HepG2 (cell line): ENCODE data around the gene SLC5A3. TPM values are rescaled to one million over a fixed set of nuclear protein-coding genes. Genes with fewer than 3 reads are reported as not detected.

ENCODE experiments used
- ATAC-seq: fragments of 200-7000 bp; cut with Tn5 transposase; 3 replicates; pipeline ENCODE4 v1.9.1; 2020; ENCODE audit warnings: mild to moderate bottlenecking, moderate library complexity
- BruUV-seq: library from RNA; stranded (reverse); fragments of 400-500 nt; replicated peaks from 2 replicates; lab custom pipeline; 2021; lab: Mats Ljungman, UMichigan
- CTCF ChIA-PET: fragments of 300-600 bp; formaldehyde crosslinking; extraction: SDS; loops from one replicate; lab custom pipeline; 2021; ENCODE audit warnings: low total read pairs, inconsistent platforms, low intra/inter-chr PET ratio; lab: Yijun Ruan, JAX
- POLR2A ChIA-PET: fragments of 350-600 bp; sonication (Branson Sonifier 250); formaldehyde crosslinking; loops from one replicate; lab custom pipeline; 2020; ENCODE audit warnings: antibody characterized with exemption, inconsistent platforms; lab: Yijun Ruan, JAX
- DNase-seq: peaks from one replicate; pipeline ENCODE4 v3.0.0-alpha.2; 2015; ENCODE audit warnings: low spot score
- FAIRE-seq: peaks from 3 replicates; lab custom pipeline; 2011; peaks lifted over from hg19 to GRCh38; lab: Jason Lieb, UNC
- H2AFZ ChIP-seq: one replicate; pipeline ENCODE4 v1.6.1; 2011; ENCODE audit warnings: low read length, inconsistent platforms
- H3K27ac ChIP-seq: fragments of 300-600 bp; 3 replicates; pipeline ENCODE4 v1.8.0; 2011; ENCODE audit warnings: mixed run types, mild to moderate bottlenecking, mixed read lengths, low read length, inconsistent platforms; ENCODE audit not compliant: insufficient read depth; ENCODE audit errors: extremely low read length
- H3K27me3 ChIP-seq, 2 experiments: fragments of 200-600 bp in 1 of 2; 2 replicates in 1 of 2; 3 replicates in 1 of 2; pipeline versions ENCODE4 v1.6.0 to v1.8.0; 2011; ENCODE audit warnings: low read length in 2 of 2, mild to moderate bottlenecking in 2 of 2, moderate library complexity in 2 of 2, inconsistent platforms in 1 of 2; ENCODE audit not compliant: insufficient read depth in 2 of 2, control insufficient read depth in 1 of 2
- H3K36me3 ChIP-seq, 2 experiments: fragments of 200-600 bp in 1 of 2; replicated peaks in 1 of 2; 2 replicates in 1 of 2; 3 replicates in 1 of 2; pipeline versions ENCODE4 v1.5.1 to v1.8.0; 2011; ENCODE audit warnings: low read length in 2 of 2, inconsistent platforms in 1 of 2; ENCODE audit not compliant: insufficient read depth in 2 of 2, control insufficient read depth in 1 of 2
- H3K4me1 ChIP-seq: 2 replicates; pipeline ENCODE4 v1.5.1; 2012; ENCODE audit warnings: low read length, inconsistent platforms; ENCODE audit not compliant: insufficient read depth
- H3K4me2 ChIP-seq: 2 replicates; pipeline ENCODE4 v1.6.0; 2011; ENCODE audit warnings: low read depth, low read length, inconsistent platforms
- H3K4me3 ChIP-seq, 3 experiments: fragments of 200-600 bp in 1 of 3; sonication (generic), shearing (Covaris generic) in 1 of 3; replicated peaks in 1 of 3; 2 replicates each; pipeline ENCODE4 v1.5.1; 2011 to 2016; ENCODE audit warnings: low read length in 3 of 3, inconsistent platforms in 2 of 3, low read depth in 2 of 3, mild to moderate bottlenecking in 2 of 3, control low read depth in 1 of 3, mixed read lengths in 1 of 3; ENCODE audit not compliant: insufficient read depth in 1 of 3
- H3K79me2 ChIP-seq: one replicate; pipeline ENCODE4 v1.6.1; 2011; ENCODE audit warnings: low read length, inconsistent platforms; ENCODE audit not compliant: insufficient read depth
- H3K9ac ChIP-seq: 2 replicates; pipeline ENCODE4 v1.6.0; 2011; ENCODE audit warnings: mild to moderate bottlenecking, low read depth, low read length, inconsistent platforms; ENCODE audit not compliant: insufficient read depth
- H3K9me3 ChIP-seq: 2 replicates; pipeline ENCODE4 v1.5.1; 2012; ENCODE audit warnings: mild to moderate bottlenecking, low read length
- H4K20me1 ChIP-seq: 2 replicates; pipeline ENCODE4 v1.6.0; 2011; ENCODE audit warnings: inconsistent platforms, mild to moderate bottlenecking, low read length, moderate library complexity; ENCODE audit not compliant: insufficient read depth
- AKAP8 ChIP-seq: sonication (generic); formaldehyde crosslinking; IDR thresholded peaks from 2 replicates; pipeline ENCODE4 v1.5.1; 2020; ENCODE audit warnings: mild to moderate bottlenecking, missing genetic modification reagents
- HNRNPUL1 ChIP-seq: fragments of 200-400 bp; formaldehyde crosslinking; IDR thresholded peaks from 2 replicates; pipeline ENCODE4 v1.6.1; 2017; ENCODE audit warnings: low read depth, mild to moderate bottlenecking, low read length, moderate library complexity
- MYC ChIP-seq: sonication (generic); formaldehyde crosslinking; IDR thresholded peaks from 2 replicates; pipeline ENCODE4 v1.9.0; 2021; ENCODE audit warnings: missing genetic modification reagents, borderline replicate concordance
- YY1 ChIP-seq: IDR thresholded peaks from 2 replicates; pipeline ENCODE4 v1.6.1; 2011; ENCODE audit warnings: low read length, low read depth, moderate library complexity, mild to moderate bottlenecking; ENCODE audit not compliant: insufficient read depth, insufficient replicate concordance
- ZNF703 ChIP-seq: sonication (generic); formaldehyde crosslinking; IDR thresholded peaks from 2 replicates; pipeline ENCODE4 v1.5.1; 2020; ENCODE audit warnings: missing genetic modification reagents, mild to moderate bottlenecking, moderate library complexity, borderline replicate concordance
- WGBS: methylation state at CpG from one replicate; pipeline ENCODE4 v1.1.6; 2017; ENCODE audit warnings: low lambda C conversion rate; 5-methylcytosine and 5-hydroxymethylcytosine counted together
- in situ Hi-C: cut with HindIII; loops from 2 replicates; pipeline ENCODE4 v1.10.0; 2017; ENCODE audit warnings: low pct_unique_long_range_greater_than_20kb; ENCODE audit not compliant: extremely low pct_ligation_motif_present
- intact Hi-C: fragments of 100-400 bp; cut with micrococcal nuclease; formaldehyde crosslinking; loops from one replicate; pipeline ENCODE4 v1.10.0; 2022; ENCODE audit not compliant: unreplicated experiment
- polyA plus RNA-seq, 8 experiments: library from polyadenylated mRNA; depleted of rRNA in 3 of 8; stranded (reverse) in 7 of 8; unstranded in 1 of 8; fragments of >200 nt; fragmentation: Illumina TruSeq in 4 of 8; extraction: Trizol in 4 of 8; gene quantifications; 2 replicates each; pipeline versions ENCODE4 v1.2.1 to v1.2.3, GENCODE V29; 2011 to 2016; ENCODE audit warnings: low read depth in 4 of 8, missing spikeins in 1 of 8, mixed read lengths in 1 of 8; ENCODE audit not compliant: insufficient read depth in 1 of 8
- total RNA-seq, 5 experiments: library from RNA; depleted of rRNA; stranded (reverse); fragments of >200 nt; fragmentation: Illumina TruSeq; extraction: Trizol; gene quantifications; 2 replicates each; pipeline ENCODE4 v1.2.3, GENCODE V29; 2016; ENCODE audit warnings: low read depth in 1 of 5
- TF ChIP-seq, protein P1 (sequence below): sonication (generic); formaldehyde crosslinking; conservative IDR thresholded peaks from 2 replicates; pipeline ENCODE4 v1.4.0; 2020; ENCODE audit warnings: mild to moderate bottlenecking, missing genetic modification reagents, moderate library complexity
- TF ChIP-seq, protein P2 (sequence below): sonication (generic); formaldehyde crosslinking; IDR thresholded peaks from 2 replicates; pipeline ENCODE4 v1.5.0; 2020; ENCODE audit warnings: missing genetic modification reagents
- TF ChIP-seq, protein P3 (sequence below): sonication (generic); formaldehyde crosslinking; IDR thresholded peaks from 2 replicates; pipeline ENCODE4 v1.5.0; 2020; ENCODE audit warnings: mild to moderate bottlenecking, missing genetic modification reagents, borderline replicate concordance

SLC5A3 gene
- total and polyA plus RNA-seq, 2 of the 13 experiments (the other 11 are each of a cell fraction or from before 2014, with no cell fraction given), result 5.6 to 11.2 TPM

DNA sequence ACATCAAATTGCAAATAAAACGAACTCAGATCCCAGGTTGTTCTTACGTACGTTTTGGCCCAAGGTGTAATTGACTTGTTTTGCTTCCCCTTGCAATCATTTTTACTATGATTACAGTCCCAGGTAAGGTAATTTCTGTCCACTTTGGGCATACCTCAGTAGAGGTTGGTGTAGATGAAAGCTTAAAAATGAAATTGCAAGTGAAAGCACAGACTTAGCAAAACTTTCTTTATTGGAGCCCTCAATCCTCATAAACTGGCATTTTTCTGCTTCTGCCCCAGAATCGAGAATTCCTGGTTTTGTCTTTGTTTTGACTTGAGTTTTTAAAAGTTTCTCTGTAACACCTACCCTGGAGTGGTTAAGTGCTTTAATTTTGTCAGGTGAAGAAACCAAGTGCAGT is 9.4 kb downstream of the SLC5A3 start:
- H3K4me1 ChIP-seq, result peaks cover 23% of the 10 kb centered on the region
- FAIRE-seq, result no peak
- no peaks in the 10 kb centered on the region for H4K20me1 ChIP-seq

More for the DNA sequence above, 9.4 kb downstream of the SLC5A3 start:
- no peaks in the 10 kb centered on the region for H3K9me3 ChIP-seq
- H3K27ac ChIP-seq, result no peak overlapping the region
- ATAC-seq, result no peak
- no peak overlapping the region for H3K4me3 ChIP-seq
- intact Hi-C loops, result no loop called here
- POLR2A ChIA-PET, result no interaction called here
- TF ChIP-seq, protein P1, sequence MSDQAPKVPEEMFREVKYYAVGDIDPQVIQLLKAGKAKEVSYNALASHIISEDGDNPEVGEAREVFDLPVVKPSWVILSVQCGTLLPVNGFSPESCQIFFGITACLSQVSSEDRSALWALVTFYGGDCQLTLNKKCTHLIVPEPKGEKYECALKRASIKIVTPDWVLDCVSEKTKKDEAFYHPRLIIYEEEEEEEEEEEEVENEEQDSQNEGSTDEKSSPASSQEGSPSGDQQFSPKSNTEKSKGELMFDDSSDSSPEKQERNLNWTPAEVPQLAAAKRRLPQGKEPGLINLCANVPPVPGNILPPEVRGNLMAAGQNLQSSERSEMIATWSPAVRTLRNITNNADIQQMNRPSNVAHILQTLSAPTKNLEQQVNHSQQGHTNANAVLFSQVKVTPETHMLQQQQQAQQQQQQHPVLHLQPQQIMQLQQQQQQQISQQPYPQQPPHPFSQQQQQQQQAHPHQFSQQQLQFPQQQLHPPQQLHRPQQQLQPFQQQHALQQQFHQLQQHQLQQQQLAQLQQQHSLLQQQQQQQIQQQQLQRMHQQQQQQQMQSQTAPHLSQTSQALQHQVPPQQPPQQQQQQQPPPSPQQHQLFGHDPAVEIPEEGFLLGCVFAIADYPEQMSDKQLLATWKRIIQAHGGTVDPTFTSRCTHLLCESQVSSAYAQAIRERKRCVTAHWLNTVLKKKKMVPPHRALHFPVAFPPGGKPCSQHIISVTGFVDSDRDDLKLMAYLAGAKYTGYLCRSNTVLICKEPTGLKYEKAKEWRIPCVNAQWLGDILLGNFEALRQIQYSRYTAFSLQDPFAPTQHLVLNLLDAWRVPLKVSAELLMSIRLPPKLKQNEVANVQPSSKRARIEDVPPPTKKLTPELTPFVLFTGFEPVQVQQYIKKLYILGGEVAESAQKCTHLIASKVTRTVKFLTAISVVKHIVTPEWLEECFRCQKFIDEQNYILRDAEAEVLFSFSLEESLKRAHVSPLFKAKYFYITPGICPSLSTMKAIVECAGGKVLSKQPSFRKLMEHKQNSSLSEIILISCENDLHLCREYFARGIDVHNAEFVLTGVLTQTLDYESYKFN (CRISPR knock-in tag), result no peak
- TF ChIP-seq ZNF703 (CRISPR knock-in tag), result no peak
- TF ChIP-seq, protein P2, sequence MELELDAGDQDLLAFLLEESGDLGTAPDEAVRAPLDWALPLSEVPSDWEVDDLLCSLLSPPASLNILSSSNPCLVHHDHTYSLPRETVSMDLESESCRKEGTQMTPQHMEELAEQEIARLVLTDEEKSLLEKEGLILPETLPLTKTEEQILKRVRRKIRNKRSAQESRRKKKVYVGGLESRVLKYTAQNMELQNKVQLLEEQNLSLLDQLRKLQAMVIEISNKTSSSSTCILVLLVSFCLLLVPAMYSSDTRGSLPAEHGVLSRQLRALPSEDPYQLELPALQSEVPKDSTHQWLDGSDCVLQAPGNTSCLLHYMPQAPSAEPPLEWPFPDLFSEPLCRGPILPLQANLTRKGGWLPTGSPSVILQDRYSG, result no peak
- no peak for TF ChIP-seq AKAP8 (CRISPR knock-in tag)
- TF ChIP-seq, protein P3, sequence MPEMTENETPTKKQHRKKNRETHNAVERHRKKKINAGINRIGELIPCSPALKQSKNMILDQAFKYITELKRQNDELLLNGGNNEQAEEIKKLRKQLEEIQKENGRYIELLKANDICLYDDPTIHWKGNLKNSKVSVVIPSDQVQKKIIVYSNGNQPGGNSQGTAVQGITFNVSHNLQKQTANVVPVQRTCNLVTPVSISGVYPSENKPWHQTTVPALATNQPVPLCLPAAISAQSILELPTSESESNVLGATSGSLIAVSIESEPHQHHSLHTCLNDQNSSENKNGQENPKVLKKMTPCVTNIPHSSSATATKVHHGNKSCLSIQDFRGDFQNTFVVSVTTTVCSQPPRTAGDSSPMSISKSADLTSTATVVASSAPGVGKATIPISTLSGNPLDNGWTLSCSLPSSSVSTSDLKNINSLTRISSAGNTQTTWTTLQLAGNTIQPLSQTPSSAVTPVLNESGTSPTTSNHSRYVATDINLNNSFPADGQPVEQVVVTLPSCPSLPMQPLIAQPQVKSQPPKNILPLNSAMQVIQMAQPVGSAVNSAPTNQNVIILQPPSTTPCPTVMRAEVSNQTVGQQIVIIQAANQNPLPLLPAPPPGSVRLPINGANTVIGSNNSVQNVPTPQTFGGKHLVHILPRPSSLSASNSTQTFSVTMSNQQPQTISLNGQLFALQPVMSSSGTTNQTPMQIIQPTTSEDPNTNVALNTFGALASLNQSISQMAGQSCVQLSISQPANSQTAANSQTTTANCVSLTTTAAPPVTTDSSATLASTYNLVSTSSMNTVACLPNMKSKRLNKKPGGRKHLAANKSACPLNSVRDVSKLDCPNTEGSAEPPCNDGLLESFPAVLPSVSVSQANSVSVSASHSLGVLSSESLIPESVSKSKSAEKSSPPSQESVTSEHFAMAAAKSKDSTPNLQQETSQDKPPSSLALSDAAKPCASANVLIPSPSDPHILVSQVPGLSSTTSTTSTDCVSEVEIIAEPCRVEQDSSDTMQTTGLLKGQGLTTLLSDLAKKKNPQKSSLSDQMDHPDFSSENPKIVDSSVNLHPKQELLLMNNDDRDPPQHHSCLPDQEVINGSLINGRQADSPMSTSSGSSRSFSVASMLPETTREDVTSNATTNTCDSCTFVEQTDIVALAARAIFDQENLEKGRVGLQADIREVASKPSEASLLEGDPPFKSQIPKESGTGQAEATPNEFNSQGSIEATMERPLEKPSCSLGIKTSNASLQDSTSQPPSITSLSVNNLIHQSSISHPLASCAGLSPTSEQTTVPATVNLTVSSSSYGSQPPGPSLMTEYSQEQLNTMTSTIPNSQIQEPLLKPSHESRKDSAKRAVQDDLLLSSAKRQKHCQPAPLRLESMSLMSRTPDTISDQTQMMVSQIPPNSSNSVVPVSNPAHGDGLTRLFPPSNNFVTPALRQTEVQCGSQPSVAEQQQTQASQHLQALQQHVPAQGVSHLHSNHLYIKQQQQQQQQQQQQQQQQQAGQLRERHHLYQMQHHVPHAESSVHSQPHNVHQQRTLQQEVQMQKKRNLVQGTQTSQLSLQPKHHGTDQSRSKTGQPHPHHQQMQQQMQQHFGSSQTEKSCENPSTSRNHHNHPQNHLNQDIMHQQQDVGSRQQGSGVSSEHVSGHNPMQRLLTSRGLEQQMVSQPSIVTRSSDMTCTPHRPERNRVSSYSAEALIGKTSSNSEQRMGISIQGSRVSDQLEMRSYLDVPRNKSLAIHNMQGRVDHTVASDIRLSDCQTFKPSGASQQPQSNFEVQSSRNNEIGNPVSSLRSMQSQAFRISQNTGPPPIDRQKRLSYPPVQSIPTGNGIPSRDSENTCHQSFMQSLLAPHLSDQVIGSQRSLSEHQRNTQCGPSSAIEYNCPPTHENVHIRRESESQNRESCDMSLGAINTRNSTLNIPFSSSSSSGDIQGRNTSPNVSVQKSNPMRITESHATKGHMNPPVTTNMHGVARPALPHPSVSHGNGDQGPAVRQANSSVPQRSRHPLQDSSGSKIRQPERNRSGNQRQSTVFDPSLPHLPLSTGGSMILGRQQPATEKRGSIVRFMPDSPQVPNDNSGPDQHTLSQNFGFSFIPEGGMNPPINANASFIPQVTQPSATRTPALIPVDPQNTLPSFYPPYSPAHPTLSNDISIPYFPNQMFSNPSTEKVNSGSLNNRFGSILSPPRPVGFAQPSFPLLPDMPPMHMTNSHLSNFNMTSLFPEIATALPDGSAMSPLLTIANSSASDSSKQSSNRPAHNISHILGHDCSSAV (CRISPR knock-in tag), result no peak
- TF ChIP-seq MYC (CRISPR knock-in tag), result no peak
- no peak for TF ChIP-seq HNRNPUL1
- no peak for TF ChIP-seq YY1
- no peak overlapping the region for H3K9ac ChIP-seq
- CTCF ChIA-PET, result no interaction called here
- in situ Hi-C loops, result no loop called here
- no peaks in the 10 kb centered on the region; a peak in 3 of 5 replicates for H3K36me3 ChIP-seq
- H2AFZ ChIP-seq, result no peak overlapping the region
- DNase-seq, result no peak
- WGBS, result 96% methylated on average over 4 of the region's 4 CpGs
- peaks cover 28% of the 10 kb centered on the region for H3K79me2 ChIP-seq
- BruUV-seq, result no TSS peak
- no peaks in the 10 kb centered on the region for H3K27me3 ChIP-seq
- H3K4me2 ChIP-seq, result no peak overlapping the region
